Pancreas (tissue), 10 donors: ENCODE measurements around the gene BPIFB4. TPM values are rescaled to one million over a fixed set of nuclear protein-coding genes. Genes with fewer than 3 reads are reported as not detected.
"Not testable (repeated sequence)": the region's sequence is repeated elsewhere in the genome, so short reads cannot be mapped to it uniquely, and the experiment has no call there.

ENCODE experiments used
- ATAC-seq, 4 donors: fragments of 200-7000 bp; cut with Tn5 transposase; one replicate each; pipeline versions ENCODE4 v1.8.0 to v1.9.1; 2020; ENCODE audit warnings: mild to moderate bottlenecking in 4 of 4, moderate library complexity in 4 of 4
- DNase-seq, 6 donors: peaks; one replicate each; pipeline ENCODE4 v3.0.0-alpha.2; 2020
- FAIRE-seq: peaks from 2 replicates; lab custom pipeline; 2012; peaks lifted over from hg19 to GRCh38; lab: Jason Lieb, UNC
- H3K27ac ChIP-seq, 4 donors: fragments of 200-600 bp; sonication (generic); 1 replicate in 3 of 4; 2 replicates in 1 of 4; pipeline versions ENCODE4 v1.5.0 to v1.8.0; 2020
- H3K27me3 ChIP-seq, 4 donors: fragments of 200-600 bp; one replicate each; pipeline ENCODE4 v1.8.0; 2021
- H3K36me3 ChIP-seq, 3 donors: fragments of 200-600 bp; sonication (generic) in 1 of 3; one replicate each; pipeline versions ENCODE4 v1.5.0 to v1.8.0; 2020 to 2021
- H3K4me1 ChIP-seq, 3 donors: fragments of 200-600 bp; one replicate each; pipeline ENCODE4 v1.8.0; 2021
- H3K4me3 ChIP-seq, 4 donors: fragments of 200-600 bp; sonication (generic) in 2 of 4; one replicate each; pipeline versions ENCODE4 v1.5.0 to v1.8.0; 2020 to 2021
- H3K9me3 ChIP-seq, 4 donors: fragments of 200-600 bp; one replicate each; pipeline ENCODE4 v1.8.0; 2021
- CTCF ChIP-seq, 4 donors: fragments of 200-600 bp; sonication (generic) in 3 of 4; IDR thresholded peaks; one replicate each; pipeline versions ENCODE4 v1.5.0 to v1.8.0; 2021; ENCODE audit warnings: antibody characterized with exemption in 4 of 4
- WGBS, 2 donors: extraction: QIAGEN DNeasy Blood & Tissue Kit; methylation state at CpG; one replicate each; pipeline ENCODE4 v1.1.7; 2013; 5-methylcytosine and 5-hydroxymethylcytosine counted together
- intact Hi-C, 3 donors: fragments of 100-400 bp; cut with DNase I; formaldehyde crosslinking; loops; one replicate each; pipeline versions ENCODE4 v1.11.1 to v1.14.2; 2022
- polyA plus RNA-seq, 2 donors: library from polyadenylated mRNA; stranded (reverse); fragments of 200-250 nt; gene quantifications; one replicate each; pipeline ENCODE4 v1.2.3, GENCODE V29; 2013
- total RNA-seq, 6 donors: library from RNA; stranded (reverse); fragmentation: NEBNext Ultra II Directional in 4 of 6; extraction: Animal tissue kit (Norgen Biotek cat#: 25700) in 4 of 6; gene quantifications; one replicate each; pipeline versions ENCODE4 v1.2.1 to v1.2.4, GENCODE V29; 2021 to 2023
- donor health status: healthy with polysubstance abuse.
- donor health status: DM: no; HTN: no; CAD: no; lungs with moderate emphysema.
- donor health status: DM: no; HTN: no; CAD: no.
- donor health status: control.
- donor health status: control.
- donor health status: Bipolar disorder and iron deficiency.
- donor health status: DM: yes; HTN: yes; CAD: no.
- donor health status: DM: no; HTN: no; CAD: no.
- donor health status: DM: no; HTN: no; CAD: no.
- donor health status: DM: yes; HTN: yes; CAD: no.

The BPIFB4 gene
- total and polyA plus RNA-seq, 8 donors, result not detected

DNA sequence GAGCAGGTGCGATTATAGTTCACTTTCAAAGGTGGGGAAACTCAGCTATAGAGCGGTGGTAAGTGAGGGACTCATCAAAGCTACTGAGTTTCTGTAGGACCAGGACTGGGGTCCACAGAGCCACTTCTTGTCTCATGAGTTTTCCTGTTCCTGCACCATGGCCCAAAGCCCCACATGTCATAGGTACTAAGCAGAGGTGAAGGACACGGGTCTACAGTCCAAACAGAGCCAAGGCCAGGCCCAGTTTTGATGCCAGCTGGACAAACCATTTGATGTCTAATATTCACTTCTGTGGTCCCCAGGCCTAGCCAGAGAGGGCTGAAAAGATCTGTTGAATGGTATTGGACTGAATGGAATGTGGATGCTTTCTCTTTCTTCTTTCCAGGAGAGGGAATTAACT lies 37.0 kb upstream of the BPIFB4 start:
- Histone ChIP-seq H3K27ac (no peak overlapping the region), H3K4me1 (no peaks in the 10 kb centered on the region), H3K4me3 (no peak overlapping the region), H3K36me3 (no peaks in the 10 kb centered on the region), H3K9me3 (no peaks in the 10 kb centered on the region), H3K27me3 (no peaks in the 10 kb centered on the region)
- DNase-seq (no peak), FAIRE-seq (no peak), ATAC-seq (no peak)
- no peak for TF ChIP-seq CTCF (IDR thresholded peaks at IDR 0.05)
- WGBS, 2 donors, result 72 to 75% methylated on average over 3 of the region's 3 CpGs
- intact Hi-C loops, result no loop called here

GRCh38 chr20:33042983-33043730 lies 36.3 kb upstream of the BPIFB4 start:
- no peaks in the 10 kb centered on the region for H3K4me1 ChIP-seq
- intact Hi-C loops, result no loop called here
- FAIRE-seq, result no peak
- no peak overlapping the region for H3K4me3 ChIP-seq
- no peak overlapping the region for H3K27ac ChIP-seq
- H3K36me3 ChIP-seq, result no peaks in the 10 kb centered on the region
- no peak for TF ChIP-seq CTCF (IDR thresholded peaks at IDR 0.05)
- no peak for DNase-seq
- no peak for ATAC-seq
- no peaks in the 10 kb centered on the region for H3K9me3 ChIP-seq
- 70 to 76% methylated on average over 2 of the region's 2 CpGs for WGBS, 2 donors
- no peaks in the 10 kb centered on the region for H3K27me3 ChIP-seq

DNA sequence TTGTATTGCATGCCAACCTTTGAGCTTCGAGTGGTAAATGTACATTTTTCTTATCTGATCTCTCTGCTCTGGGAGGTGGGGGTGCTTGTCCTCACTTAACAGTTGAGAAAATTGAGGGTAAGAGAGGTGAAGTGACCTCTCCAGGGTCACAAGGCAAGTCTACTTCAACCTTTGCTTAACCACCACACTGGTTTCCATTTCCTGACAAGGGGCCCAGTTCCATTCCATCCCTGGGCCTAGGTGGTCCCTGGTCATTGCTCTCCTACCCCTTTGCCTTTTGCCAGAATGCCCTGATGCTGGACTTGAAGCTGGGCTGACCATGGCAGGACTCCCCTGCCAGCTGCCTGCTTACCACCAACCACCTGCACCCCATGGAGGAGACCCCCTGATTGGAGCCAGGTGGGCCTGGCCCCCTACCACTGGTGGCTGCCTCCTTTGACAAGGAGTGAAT lies 35.7 kb upstream of the BPIFB4 start:
- TF ChIP-seq CTCF (IDR thresholded peaks at IDR 0.05), result no peak
- H3K27ac ChIP-seq, result no peak overlapping the region
- intact Hi-C loops, result no loop called here
- no peaks in the 10 kb centered on the region for H3K4me1 ChIP-seq
- H3K4me3 ChIP-seq, result no peak overlapping the region
- no peaks in the 10 kb centered on the region for H3K36me3 ChIP-seq
- H3K27me3 ChIP-seq, result no peaks in the 10 kb centered on the region
- no peak for FAIRE-seq
- DNase-seq, result no peak
- ATAC-seq, result no peak
- H3K9me3 ChIP-seq, result no peaks in the 10 kb centered on the region
- 15 to 19% methylated on average over 1 of the region's 1 CpG for WGBS, 2 donors

- DNase-seq, H3K4me1 ChIP-seq, intact Hi-C loops, H3K36me3 ChIP-seq, FAIRE-seq, H3K27me3 ChIP-seq, ATAC-seq, H3K4me3 ChIP-seq, H3K27ac ChIP-seq, H3K9me3 ChIP-seq: not testable (repeated sequence)
- WGBS, 2 donors, result 61 to 79% methylated on average over 15 of the region's 15 CpGs
Measured at GRCh38 chr20:33045129-33045721, 34.2 kb upstream of the BPIFB4 start.

- Histone ChIP-seq H3K27me3 (no peaks in the 10 kb centered on the region), H3K27ac (no peak overlapping the region), H3K4me3 (no peak overlapping the region), H3K9me3 (no peaks in the 10 kb centered on the region), H3K4me1 (no peaks in the 10 kb centered on the region), H3K36me3 (no peaks in the 10 kb centered on the region)
- intact Hi-C loops, result no loop called here
- TF ChIP-seq CTCF (IDR thresholded peaks at IDR 0.05), result no peak
- FAIRE-seq (no peak), DNase-seq (no peak), ATAC-seq (no peak)
- whole genome bisulfite sequencing, 2 donors, result 49 to 60% methylated on average over 3 of the region's 3 CpGs
Measured at GRCh38 chr20:33046412-33046811, 33.0 kb upstream of the BPIFB4 start.
